Measurements from ENCODE around the gene RPS14. TPM values are rescaled to one million over a fixed set of nuclear protein-coding genes. Genes with fewer than 3 reads are reported as not detected.

Gene RPS14
- total and polyA plus RNA-seq, 2 of the 8 experiments (the other 6 are each of a cell fraction or from before 2014, with no cell fraction given), result 2,548 to 6,423 TPM

GRCh38 chr5:150436141-150436680 is 13.3 kb downstream of the RPS14 start (continued):
- peak; percentile 88 to 90 for TF ChIP-seq RAD21 (IDR thresholded peaks at IDR 0.05 in 1 of 2, conservative IDR thresholded peaks at IDR 0.05 in 1 of 2; ENCODE audit: low read depth in 2 of 2, low read length in 2 of 2)
- peak; percentile 75 to 95; a peak in 2 of 4 replicates for TF ChIP-seq SIN3A (conservative IDR thresholded peaks at IDR 0.05 in 1 of 2, IDR thresholded peaks at IDR 0.05 in 1 of 2; ENCODE audit: low read depth in 1 of 2, low read length in 2 of 2)
- no peak for TF ChIP-seq JUN (IDR thresholded peaks at IDR 0.05; ENCODE audit: low read depth, low read length)
- TF ChIP-seq YY1 (IDR thresholded peaks at IDR 0.05; ENCODE audit: low read depth, low read length), result peak; percentile 14; the same call in 1 of the 2 replicates
- TF ChIP-seq HDAC2 (IDR thresholded peaks at IDR 0.05; ENCODE audit: borderline replicate concordance in 1 of 2, low read depth in 2 of 2, low read length in 2 of 2), result peak in 1 of 2 experiments; percentile 38; a peak in 1 of 4 replicates
